Calu3 (cell line): ENCODE measurements around the gene RBM33. TPM values are rescaled to one million over a fixed set of nuclear protein-coding genes. Genes with fewer than 3 reads are reported as not detected.
A peak's percentile ranks its signal among the peaks of the same experiment; 100 is the strongest.

ENCODE experiments used
- BruUV-seq: library from RNA; stranded (reverse); fragments of 400-500 nt; replicated peaks from 2 replicates; lab custom pipeline; 2021; lab: Mats Ljungman, UMichigan
- CTCF ChIA-PET: fragments of 300-600 bp; sonication (Branson Sonifier 250); formaldehyde crosslinking; loops from one replicate; lab custom pipeline; 2022; ENCODE audit warnings: antibody characterized with exemption; lab: Charles Lee
- DNase-seq: peaks from one replicate; pipeline ENCODE4 v3.0.0; 2022
- H3K27ac Mint-ChIP-seq: one replicate; pipeline ENCODE4 v1.8.0; 2022; ENCODE audit warnings: mixed read lengths; ENCODE audit not compliant: unreplicated experiment
- H3K27me3 Mint-ChIP-seq: one replicate; pipeline ENCODE4 v1.8.0; 2022; ENCODE audit warnings: mixed read lengths; ENCODE audit not compliant: unreplicated experiment
- H3K36me3 Mint-ChIP-seq: one replicate; pipeline ENCODE4 v1.8.0; 2022; ENCODE audit warnings: mild to moderate bottlenecking, moderate library complexity, mixed read lengths; ENCODE audit not compliant: insufficient read depth, unreplicated experiment
- H3K4me1 Mint-ChIP-seq: one replicate; pipeline ENCODE4 v1.8.0; 2022; ENCODE audit warnings: mild to moderate bottlenecking, low read depth, mixed read lengths; ENCODE audit not compliant: unreplicated experiment
- H3K4me3 Mint-ChIP-seq: one replicate; pipeline ENCODE4 v1.8.0; 2022; ENCODE audit warnings: mild to moderate bottlenecking, low read depth, moderate library complexity, mixed read lengths; ENCODE audit not compliant: unreplicated experiment
- H3K9me3 Mint-ChIP-seq: one replicate; pipeline ENCODE4 v1.8.0; 2022; ENCODE audit warnings: low read depth, mixed read lengths; ENCODE audit not compliant: unreplicated experiment
- CTCF ChIP-seq: fragments of 200-600 bp; IDR thresholded peaks from one replicate; pipeline ENCODE4 v1.8.0; 2022; ENCODE audit warnings: antibody characterized with exemption; ENCODE audit not compliant: unreplicated experiment
- intact Hi-C: fragments of 100-400 bp; cut with micrococcal nuclease; formaldehyde crosslinking; loops from one replicate; pipeline ENCODE4 v1.10.0; 2022; ENCODE audit not compliant: unreplicated experiment
- total RNA-seq: library from RNA; stranded (reverse); gene quantifications from 2 replicates; pipeline ENCODE4 v1.2.3, GENCODE V29; 2022

Gene RBM33
- total RNA-seq, 1 experiment from 2014 or later: 82.9 TPM

GRCh38 chr7:155647302-155647701, 2.8 kb downstream of the RBM33 start:
- DNase-seq: no peak
- Mint-ChIP-seq H3K36me3 (peaks cover 74% of the 10 kb centered on the region), H3K27me3 (no peaks in the 10 kb centered on the region), H3K9me3 (peaks cover 10% of the 10 kb centered on the region), H3K4me1 (peaks cover 47% of the 10 kb centered on the region), H3K27ac (no peak overlapping the region), H3K4me3 (no peak overlapping the region)
- intact Hi-C loops: no loop called here
- TF ChIP-seq CTCF: no peak
- no TSS peak for BruUV-seq
- CTCF ChIA-PET: no interaction called here

GRCh38 chr7:155647734-155648133, 3.3 kb downstream of the RBM33 start:
- Mint-ChIP-seq H3K4me1 (peaks cover 51% of the 10 kb centered on the region), H3K27ac (no peak overlapping the region), H3K27me3 (no peaks in the 10 kb centered on the region), H3K9me3 (peaks cover 10% of the 10 kb centered on the region), H3K4me3 (no peak overlapping the region), H3K36me3 (peaks cover 70% of the 10 kb centered on the region)
- CTCF ChIA-PET: no interaction called here
- intact Hi-C loops: no loop called here
- TF ChIP-seq CTCF: no peak
- no TSS peak for BruUV-seq
- no peak for DNase-seq

DNA sequence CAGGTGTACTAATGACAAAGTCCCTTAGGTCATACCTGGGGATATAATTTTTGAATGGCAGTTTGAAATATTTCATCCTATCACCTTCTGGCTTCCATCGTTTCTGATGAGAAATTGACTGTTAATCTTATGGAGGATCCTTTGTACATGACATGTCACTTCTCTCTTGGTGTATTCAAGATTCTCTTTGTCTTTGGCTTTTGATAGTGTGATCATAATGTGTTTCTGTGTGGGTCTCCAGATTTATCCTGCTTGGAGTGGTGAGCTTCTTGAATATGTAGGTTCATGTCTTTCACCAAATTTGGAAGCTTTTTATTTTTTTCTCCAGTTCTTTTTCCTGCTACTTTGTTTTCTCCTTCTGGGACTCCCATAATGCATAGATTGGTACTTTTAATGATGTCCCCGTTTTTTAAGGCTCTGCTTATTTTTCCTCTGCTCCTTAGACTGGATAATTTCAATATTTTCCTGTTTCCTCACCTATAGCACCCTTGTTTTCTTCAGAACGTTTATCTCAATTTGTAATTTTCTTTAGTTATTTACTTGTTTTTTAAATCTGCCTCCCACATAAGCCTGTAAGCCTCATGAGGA, 4.4 kb downstream of the RBM33 start:
- no peak for TF ChIP-seq CTCF
- intact Hi-C loops: no loop called here
- H3K9me3 Mint-ChIP-seq: peaks cover 10% of the 10 kb centered on the region
- H3K36me3 Mint-ChIP-seq: peaks cover 65% of the 10 kb centered on the region
- no peak overlapping the region for H3K4me3 Mint-ChIP-seq
- no TSS peak for BruUV-seq
- CTCF ChIA-PET: no interaction called here
- no peaks in the 10 kb centered on the region for H3K27me3 Mint-ChIP-seq
- H3K4me1 Mint-ChIP-seq: peaks cover 53% of the 10 kb centered on the region
- no peak for DNase-seq
- H3K27ac Mint-ChIP-seq: no peak overlapping the region

DNA sequence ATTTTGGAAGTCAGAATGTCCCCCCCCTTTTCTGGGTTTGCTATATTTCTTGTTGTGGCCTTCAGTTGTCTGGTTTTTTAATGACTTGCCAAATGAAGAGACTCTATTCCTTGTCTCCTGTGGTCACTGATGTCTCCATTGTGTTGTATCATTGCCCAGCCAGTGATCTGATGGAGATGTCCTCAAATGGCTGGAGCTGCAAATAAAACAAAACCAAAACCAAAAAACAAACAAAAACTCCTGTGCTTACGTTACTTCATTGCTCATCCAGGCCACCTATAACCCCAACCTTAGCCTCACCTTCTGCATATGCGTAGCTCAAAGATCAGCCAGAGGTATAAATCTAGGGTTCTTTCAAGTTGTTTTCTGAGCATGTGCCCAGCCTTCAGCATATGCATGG, 5.1 kb downstream of the RBM33 start:
- no TSS peak for BruUV-seq
- Mint-ChIP-seq H3K36me3 (peaks cover 59% of the 10 kb centered on the region), H3K9me3 (peaks cover 10% of the 10 kb centered on the region), H3K4me3 (no peak overlapping the region), H3K4me1 (peaks cover 60% of the 10 kb centered on the region), H3K27me3 (no peaks in the 10 kb centered on the region), H3K27ac (peak overlapping the region; percentile 41)
- intact Hi-C loops: no loop called here
- DNase-seq: no peak
- CTCF ChIA-PET: no interaction called here
- no peak for TF ChIP-seq CTCF
